Measurements from ENCODE around the gene YIPF6.
"Not testable (repeated sequence)": the region's sequence is repeated elsewhere in the genome, so short reads cannot be mapped to it uniquely, and the experiment has no call there.

GRCh38 chrX:68493776-68494175 lies 5.1 kb upstream of the YIPF6 start:
- not testable (repeated sequence) for TF ChIP-seq POLR2A, CTCF (IDR thresholded peaks at IDR 0.05)

Measured in testis (tissue), 2 donors.